HAP-1 (cell line): ENCODE data around the gene NBEA.

Experiments used
- DNase-seq, 2 experiments: peaks; one replicate each; pipeline ENCODE4 v3.0.0-alpha.2; 2016 to 2020; ENCODE audit warnings: low spot score in 2 of 2
- H3K27me3 ChIP-seq: fragments of 250-450 bp; sonication (Bioruptor Pico); 2 replicates; pipeline ENCODE4 v1.5.1; 2020; ENCODE audit warnings: low read depth, mild to moderate bottlenecking, moderate library complexity
- H3K36me3 ChIP-seq: fragments of 250-450 bp; sonication (Bioruptor Pico); replicated peaks from 2 replicates; pipeline ENCODE4 v1.5.1; 2020; ENCODE audit warnings: mild to moderate bottlenecking
- H3K4me1 ChIP-seq: fragments of 250-450 bp; sonication (Bioruptor Pico); 2 replicates; pipeline ENCODE4 v1.5.1; 2020; ENCODE audit warnings: mild to moderate bottlenecking
- H3K4me3 ChIP-seq: fragments of 250-450 bp; sonication (Bioruptor Pico); 2 replicates; pipeline ENCODE4 v1.5.1; 2020; ENCODE audit warnings: mild to moderate bottlenecking, moderate library complexity
- H3K9me3 ChIP-seq: fragments of 250-450 bp; sonication (Bioruptor Pico); 2 replicates; pipeline ENCODE4 v1.5.1; 2020; ENCODE audit warnings: mild to moderate bottlenecking, moderate library complexity
- in situ Hi-C: fragments of 300-500 bp; cut with MboI; formaldehyde crosslinking; loops from 3 replicates; pipeline ENCODE4 v1.14.3; 2020; ENCODE audit warnings: low sequenced_read_pairs, inconsistent platforms, mixed read lengths

Gene NBEA

DNA sequence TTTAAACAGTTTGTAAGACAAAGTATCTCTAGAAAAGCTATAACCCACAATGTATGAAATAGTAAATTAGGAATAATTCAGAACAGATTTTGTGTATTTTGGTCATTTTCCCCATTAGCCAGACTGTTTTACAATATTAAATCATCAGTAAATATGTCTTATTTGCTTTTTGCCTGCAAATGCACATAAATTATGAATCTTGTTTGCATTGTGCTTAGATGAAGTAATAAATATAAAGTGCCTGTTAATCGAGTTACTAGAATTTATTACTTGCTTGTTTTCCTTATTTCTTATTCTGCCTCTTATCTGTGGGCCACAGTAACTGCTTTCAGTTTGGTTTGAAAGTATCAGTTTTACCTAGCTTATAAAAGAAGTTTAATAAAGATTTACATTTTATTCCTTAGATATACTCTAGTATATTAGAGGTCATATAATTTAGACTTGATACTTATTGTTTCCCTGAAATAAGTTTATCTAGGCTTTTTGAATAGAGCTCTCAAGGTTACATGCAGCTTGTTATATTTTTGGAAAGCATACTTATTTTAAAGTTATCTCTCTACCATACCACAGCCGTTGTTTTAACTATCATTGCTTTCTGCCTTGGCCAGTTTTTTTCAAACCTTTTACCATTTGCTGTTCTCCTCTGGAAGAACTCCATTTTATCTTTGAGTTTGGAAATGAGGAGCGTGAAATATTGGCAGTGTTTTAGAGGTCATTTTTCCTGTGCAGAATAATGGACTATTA is 238.0 kb downstream of the NBEA start:
- no peaks in the 10 kb centered on the region for H3K27me3 ChIP-seq
- H3K9me3 ChIP-seq = no peaks in the 10 kb centered on the region
- H3K4me1 ChIP-seq = no peaks in the 10 kb centered on the region
- no peaks in the 10 kb centered on the region for H3K36me3 ChIP-seq
- H3K4me3 ChIP-seq = no peak overlapping the region
- DNase-seq = no peak
- in situ Hi-C loops = no loop called here

DNA sequence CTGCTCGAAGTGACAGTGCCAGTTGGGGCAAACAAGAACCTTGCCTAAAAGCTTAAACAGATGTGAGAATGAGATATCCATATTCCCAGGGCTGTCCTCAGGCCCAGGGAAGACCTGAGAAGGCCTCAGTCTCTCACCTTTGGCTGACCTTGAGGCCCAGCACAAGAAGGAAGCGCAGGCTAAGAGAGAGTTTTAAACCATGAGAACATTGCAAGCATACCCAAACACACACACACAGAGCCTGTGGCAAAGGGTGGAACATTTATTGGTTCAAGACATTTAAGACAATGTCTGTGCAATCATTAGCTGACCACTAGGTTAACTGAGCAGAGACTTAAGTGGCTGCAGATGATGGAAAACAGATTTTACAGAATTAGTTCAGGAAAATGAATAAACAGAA is 248.2 kb downstream of the NBEA start:
- H3K36me3 ChIP-seq = no peaks in the 10 kb centered on the region
- no peak for DNase-seq
- in situ Hi-C loops = no loop called here
- H3K27me3 ChIP-seq = no peaks in the 10 kb centered on the region
- no peaks in the 10 kb centered on the region for H3K4me1 ChIP-seq
- H3K4me3 ChIP-seq = no peak overlapping the region
- H3K9me3 ChIP-seq = no peaks in the 10 kb centered on the region

DNA sequence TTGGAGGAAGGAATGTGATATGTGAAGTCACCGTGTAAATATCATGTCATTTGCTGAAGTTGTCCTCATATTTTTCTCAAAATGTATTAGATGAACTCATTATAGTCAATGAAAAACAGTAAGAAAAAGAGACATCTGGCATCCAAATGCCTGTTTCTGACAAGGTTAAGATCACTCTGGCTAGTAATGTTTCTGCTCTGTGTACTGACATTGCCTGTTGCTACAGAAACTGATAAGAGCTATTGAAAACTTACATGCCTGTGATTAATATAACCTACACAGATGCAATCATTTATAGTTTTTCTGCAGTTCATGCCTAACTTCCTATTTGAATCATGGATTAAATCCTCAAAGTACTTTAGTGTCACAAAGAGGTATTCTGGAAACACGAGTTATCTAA is 249.8 kb downstream of the NBEA start:
- no peaks in the 10 kb centered on the region for H3K27me3 ChIP-seq
- DNase-seq = no peak
- in situ Hi-C loops = no loop called here

DNA sequence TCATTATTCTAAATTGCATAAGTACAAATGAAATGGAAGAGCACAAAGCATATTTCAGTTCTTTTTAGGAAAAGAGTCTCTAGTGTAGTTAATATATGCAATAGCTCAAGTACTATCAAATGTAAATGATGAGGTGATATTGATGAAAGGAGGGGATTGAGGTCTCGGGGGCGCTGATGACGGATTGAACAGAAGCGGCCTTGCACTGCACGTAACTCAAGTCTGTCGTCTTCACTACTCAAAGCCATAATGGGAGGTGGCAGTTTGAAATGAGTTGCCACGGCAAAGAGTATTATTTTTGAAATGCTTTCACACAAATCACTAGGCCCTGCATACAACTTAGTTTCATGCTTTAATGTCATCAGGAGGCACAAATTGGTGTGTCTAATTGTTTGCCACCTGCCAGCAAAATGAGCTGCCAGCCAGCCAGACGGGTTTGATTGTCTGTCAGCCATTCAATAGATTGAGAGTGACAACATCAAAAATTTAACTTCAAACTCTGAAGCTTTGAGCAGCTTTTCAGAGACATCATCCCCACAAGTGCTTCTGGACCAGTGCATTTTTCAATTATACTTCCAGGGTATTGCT is 256.6 kb downstream of the NBEA start:
- in situ Hi-C loops = no loop called here
- DNase-seq = no peak
- Histone ChIP-seq H3K4me3 (no peak overlapping the region), H3K27me3 (no peaks in the 10 kb centered on the region), H3K4me1 (no peaks in the 10 kb centered on the region), H3K36me3 (no peaks in the 10 kb centered on the region), H3K9me3 (no peaks in the 10 kb centered on the region)

More for the DNA sequence above, 249.8 kb downstream of the NBEA start:
- Histone ChIP-seq H3K4me1 (no peaks in the 10 kb centered on the region), H3K9me3 (no peaks in the 10 kb centered on the region), H3K4me3 (no peak overlapping the region), H3K36me3 (no peaks in the 10 kb centered on the region)

DNA sequence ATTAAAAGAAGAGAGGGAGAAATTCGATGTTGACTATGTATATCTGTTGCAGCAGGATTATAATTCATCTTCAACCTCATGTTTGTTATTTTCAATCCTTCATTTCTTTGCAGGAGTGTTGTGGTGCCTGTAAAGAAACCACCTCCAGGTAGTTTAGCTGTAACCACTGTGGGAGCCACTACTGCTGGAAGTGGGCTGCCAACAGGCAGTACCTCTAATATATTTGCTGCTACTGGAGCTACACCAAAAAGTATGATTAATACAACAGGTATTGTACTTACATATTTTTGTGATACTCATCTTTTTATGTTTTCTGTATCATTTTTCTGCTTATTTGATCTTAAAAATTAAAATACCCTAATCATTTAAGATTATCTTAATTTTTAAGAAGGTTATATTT is 266.5 kb downstream of the NBEA start:
- in situ Hi-C loops = no loop called here
- no peaks in the 10 kb centered on the region for H3K9me3 ChIP-seq
- no peak overlapping the region for H3K4me3 ChIP-seq
- no peaks in the 10 kb centered on the region for H3K27me3 ChIP-seq
- H3K36me3 ChIP-seq = no peaks in the 10 kb centered on the region
- no peak for DNase-seq
- no peaks in the 10 kb centered on the region for H3K4me1 ChIP-seq

DNA sequence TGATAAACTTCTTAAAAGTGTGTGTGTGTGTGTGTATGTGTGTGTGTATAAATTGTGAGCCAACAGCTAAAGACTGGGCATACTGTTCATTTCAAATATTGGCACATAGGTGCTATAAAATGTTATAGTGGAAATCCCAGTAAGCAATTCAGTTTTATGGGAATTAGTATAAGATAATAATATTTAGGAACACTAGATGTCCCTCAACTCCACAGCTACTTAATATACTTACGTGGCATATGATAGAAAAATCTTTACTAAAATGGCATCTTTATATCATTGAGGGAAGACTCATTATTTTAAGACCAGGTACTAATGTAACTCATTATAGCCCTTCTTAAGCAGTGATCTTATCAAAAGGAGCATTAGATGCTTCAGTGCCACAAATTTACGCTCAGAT is 268.2 kb downstream of the NBEA start:
- no peaks in the 10 kb centered on the region for H3K36me3 ChIP-seq
- no peak for DNase-seq
- no peak overlapping the region for H3K4me3 ChIP-seq
- H3K9me3 ChIP-seq = no peaks in the 10 kb centered on the region
- H3K4me1 ChIP-seq = no peaks in the 10 kb centered on the region
- in situ Hi-C loops = no loop called here
- H3K27me3 ChIP-seq = no peaks in the 10 kb centered on the region

DNA sequence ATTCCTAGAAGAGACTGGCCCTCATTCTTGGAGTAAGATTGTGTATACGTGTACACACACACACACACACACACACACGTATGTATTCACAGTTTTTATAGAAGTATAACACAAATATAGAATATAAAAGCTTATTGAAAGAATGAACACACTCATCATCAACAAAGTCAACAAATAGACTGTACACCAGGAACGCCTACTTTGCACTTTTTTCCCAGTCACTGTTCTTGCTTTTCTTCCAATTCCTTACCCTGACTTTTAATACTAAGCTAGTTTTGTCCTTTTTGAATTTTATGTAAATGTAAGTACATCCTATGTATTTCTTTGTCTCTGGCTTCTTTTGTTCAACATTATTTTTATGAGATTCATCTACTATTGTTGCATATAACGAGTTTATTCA is 269.9 kb downstream of the NBEA start:
- in situ Hi-C loops = no loop called here

DNA sequence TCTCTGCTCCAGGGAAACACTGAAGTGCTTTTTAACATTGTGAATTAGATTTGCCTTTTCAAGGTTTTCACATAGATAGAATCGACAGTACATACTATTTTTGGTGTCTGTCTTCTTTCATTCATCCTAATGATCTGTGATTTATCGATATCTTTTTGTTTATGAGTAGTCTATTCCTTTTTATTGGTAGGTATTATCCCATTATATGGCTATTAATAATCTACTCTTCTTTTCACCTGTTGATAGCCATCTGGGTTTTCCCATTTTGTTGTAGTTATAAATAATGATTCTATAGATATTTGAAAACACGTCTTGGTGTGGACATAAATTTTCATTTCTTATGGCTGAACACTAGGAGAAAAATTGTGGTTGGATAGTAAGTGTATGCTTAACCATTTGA is 271.8 kb downstream of the NBEA start:
- no peaks in the 10 kb centered on the region for H3K4me1 ChIP-seq
- no peaks in the 10 kb centered on the region for H3K27me3 ChIP-seq
- no peak for DNase-seq
- no peak overlapping the region for H3K4me3 ChIP-seq
- no peaks in the 10 kb centered on the region for H3K36me3 ChIP-seq
- no peaks in the 10 kb centered on the region for H3K9me3 ChIP-seq
- in situ Hi-C loops = no loop called here

More for the DNA sequence above, 269.9 kb downstream of the NBEA start:
- no peaks in the 10 kb centered on the region for H3K4me1 ChIP-seq
- H3K36me3 ChIP-seq = no peaks in the 10 kb centered on the region
- no peak overlapping the region for H3K4me3 ChIP-seq
- H3K27me3 ChIP-seq = no peaks in the 10 kb centered on the region
- no peak for DNase-seq
- no peaks in the 10 kb centered on the region for H3K9me3 ChIP-seq

DNA sequence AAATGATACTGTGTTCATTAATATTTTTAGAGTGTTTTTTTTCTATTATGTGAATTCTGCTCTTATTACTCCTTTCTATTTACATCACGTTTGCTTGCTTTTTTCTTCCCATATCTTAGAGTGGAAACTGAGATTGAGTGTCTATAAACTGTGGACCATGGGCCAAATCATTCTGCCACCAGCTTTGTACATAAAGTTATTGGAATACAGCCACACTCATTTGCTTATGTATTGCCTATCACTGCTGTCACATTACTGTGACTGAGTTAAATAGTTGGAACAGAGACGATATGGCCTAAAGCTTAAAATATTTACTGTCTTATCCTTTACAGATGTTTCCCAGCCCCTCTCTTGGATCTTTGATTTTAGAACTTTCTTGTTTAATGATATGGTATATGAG is 274.1 kb downstream of the NBEA start:
- in situ Hi-C loops = no loop called here
- no peak for DNase-seq
- Histone ChIP-seq H3K9me3 (no peaks in the 10 kb centered on the region), H3K4me3 (no peak overlapping the region), H3K36me3 (no peaks in the 10 kb centered on the region), H3K4me1 (no peaks in the 10 kb centered on the region), H3K27me3 (no peaks in the 10 kb centered on the region)

DNA sequence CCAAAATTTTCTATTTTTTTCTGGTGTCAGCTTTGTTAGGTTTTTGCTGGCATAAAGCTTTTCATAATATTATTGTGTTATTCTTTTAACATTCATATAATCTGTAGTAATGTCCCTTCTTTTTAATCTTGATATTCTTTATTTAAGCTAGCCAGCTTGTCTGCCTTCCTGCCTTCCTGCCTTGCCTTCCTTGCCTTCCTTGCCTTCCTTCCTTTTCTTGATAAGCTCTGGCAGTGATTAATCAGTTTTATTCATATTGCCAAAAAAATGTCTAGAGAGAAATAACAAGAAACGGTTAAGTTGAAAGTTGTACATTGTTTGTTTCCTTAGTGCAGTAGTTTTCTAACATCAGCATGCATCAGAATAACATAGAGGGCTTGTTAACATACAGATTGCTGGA is 277.0 kb downstream of the NBEA start:
- no peak overlapping the region for H3K4me3 ChIP-seq
- in situ Hi-C loops = no loop called here
- no peaks in the 10 kb centered on the region for H3K36me3 ChIP-seq
- no peaks in the 10 kb centered on the region for H3K9me3 ChIP-seq
- no peaks in the 10 kb centered on the region for H3K27me3 ChIP-seq
- no peak for DNase-seq
- no peaks in the 10 kb centered on the region for H3K4me1 ChIP-seq

DNA sequence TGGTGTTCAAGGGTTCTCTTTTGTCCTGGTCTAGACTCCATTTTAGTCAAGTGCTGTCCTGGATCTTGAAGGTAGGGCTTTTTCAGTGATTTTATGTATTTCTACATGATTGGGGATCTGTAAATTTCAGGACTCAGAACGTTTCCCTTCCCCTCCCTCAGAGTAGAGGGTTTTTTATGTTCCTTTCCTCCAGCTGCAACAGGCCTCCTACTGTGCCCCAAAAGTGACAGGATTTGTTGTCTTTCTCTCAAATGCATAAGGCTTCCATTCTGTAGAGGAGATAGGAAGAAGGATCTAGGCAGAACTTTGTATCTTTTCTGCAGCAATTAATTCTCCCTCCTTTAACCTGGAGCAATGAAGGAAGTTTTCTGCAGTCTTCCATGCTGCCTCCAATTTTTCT is 283.1 kb downstream of the NBEA start:
- in situ Hi-C loops = no loop called here

DNA sequence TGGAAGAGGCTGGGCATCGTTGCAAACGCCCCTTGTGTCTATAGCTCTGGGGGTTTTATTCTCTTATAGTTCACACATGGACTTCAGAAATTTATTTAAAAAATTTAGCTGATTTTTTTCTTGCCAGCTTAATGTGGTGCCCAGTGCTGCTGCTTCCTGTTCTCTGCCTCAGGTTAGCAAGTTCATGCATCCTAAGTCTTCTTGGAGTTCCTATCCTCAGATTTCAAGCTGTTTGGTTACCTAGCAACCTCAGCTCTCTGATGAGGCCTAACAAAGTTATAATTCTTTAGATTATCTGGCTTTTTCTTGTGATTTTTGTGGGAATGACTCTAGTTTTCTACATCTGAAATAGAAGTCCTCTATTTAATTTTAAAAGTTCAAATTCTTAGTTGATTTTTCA is 283.5 kb downstream of the NBEA start:
- in situ Hi-C loops = no loop called here
- Histone ChIP-seq H3K36me3 (no peaks in the 10 kb centered on the region), H3K4me1 (no peaks in the 10 kb centered on the region), H3K27me3 (no peaks in the 10 kb centered on the region), H3K4me3 (no peak overlapping the region), H3K9me3 (no peaks in the 10 kb centered on the region)
- DNase-seq = no peak

More for the DNA sequence above, 283.1 kb downstream of the NBEA start:
- H3K4me3 ChIP-seq = no peak overlapping the region
- no peaks in the 10 kb centered on the region for H3K9me3 ChIP-seq
- H3K4me1 ChIP-seq = no peaks in the 10 kb centered on the region
- no peaks in the 10 kb centered on the region for H3K27me3 ChIP-seq
- H3K36me3 ChIP-seq = no peaks in the 10 kb centered on the region
- no peak for DNase-seq

DNA sequence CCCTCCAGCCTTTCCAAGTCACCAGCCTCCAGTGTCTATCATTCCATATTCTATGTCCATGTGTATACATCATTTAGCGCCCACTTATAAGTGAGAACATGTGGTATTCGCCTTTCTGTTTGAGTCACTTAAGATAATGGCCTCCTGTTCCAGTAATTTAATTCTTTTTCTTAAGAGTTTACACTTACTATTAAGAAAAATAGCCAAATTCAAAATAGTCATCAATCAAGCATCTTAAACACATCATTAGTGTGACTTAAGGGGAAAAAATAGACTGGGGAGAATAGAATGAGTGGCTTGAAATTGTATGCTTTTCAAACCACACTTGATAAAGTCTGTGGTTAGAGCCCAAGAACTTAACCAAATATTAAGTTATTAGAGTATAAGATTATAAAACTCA is 286.5 kb downstream of the NBEA start:
- in situ Hi-C loops = no loop called here
- Histone ChIP-seq H3K36me3 (no peaks in the 10 kb centered on the region), H3K4me3 (no peak overlapping the region), H3K27me3 (no peaks in the 10 kb centered on the region), H3K9me3 (no peaks in the 10 kb centered on the region), H3K4me1 (no peaks in the 10 kb centered on the region)
- DNase-seq = no peak

DNA sequence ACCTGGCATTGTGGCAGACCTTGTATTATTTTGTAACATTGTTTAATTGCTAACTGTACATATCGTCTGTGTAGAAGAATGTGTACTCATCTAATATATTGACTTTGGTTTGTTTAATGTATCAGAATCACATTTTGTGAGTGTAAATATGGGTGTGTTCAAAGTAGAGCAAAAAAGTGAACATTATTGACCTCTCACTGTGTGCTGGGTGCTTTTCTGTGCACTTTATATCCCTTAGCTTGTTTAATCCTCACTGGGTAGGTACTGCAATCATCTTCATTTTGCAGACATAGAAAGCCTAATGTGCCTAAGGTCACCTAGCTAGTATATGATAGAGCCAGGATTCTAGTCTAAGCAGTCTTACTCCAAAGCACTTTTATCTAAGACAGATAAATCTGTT is 289.4 kb downstream of the NBEA start:
- no peaks in the 10 kb centered on the region for H3K27me3 ChIP-seq
- no peak for DNase-seq
- in situ Hi-C loops = no loop called here
- H3K36me3 ChIP-seq = no peaks in the 10 kb centered on the region
- H3K9me3 ChIP-seq = no peaks in the 10 kb centered on the region
- H3K4me1 ChIP-seq = no peaks in the 10 kb centered on the region
- no peak overlapping the region for H3K4me3 ChIP-seq

DNA sequence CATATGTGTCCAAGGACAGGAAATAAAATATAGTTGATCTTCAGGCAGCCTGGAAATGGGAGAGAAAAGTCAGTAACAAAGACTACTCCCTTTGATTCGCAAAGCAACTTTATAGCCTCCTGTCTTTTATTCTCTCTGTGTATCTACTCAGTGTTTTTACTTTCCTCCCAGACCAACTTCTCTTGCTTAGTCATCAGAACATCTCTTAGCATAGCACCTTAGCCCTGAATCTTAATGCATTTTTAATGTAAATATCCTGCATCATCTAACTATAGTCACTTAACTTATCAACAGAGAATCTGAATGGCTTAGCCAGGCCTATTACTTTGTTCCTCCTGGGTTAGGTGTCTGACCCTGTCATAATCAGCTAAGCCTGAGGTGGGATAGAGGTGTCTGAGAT is 296.2 kb downstream of the NBEA start:
- Histone ChIP-seq H3K4me1 (no peaks in the 10 kb centered on the region; the same call in 1 of the 2 replicates), H3K36me3 (no peaks in the 10 kb centered on the region), H3K4me3 (no peak overlapping the region), H3K9me3 (no peaks in the 10 kb centered on the region), H3K27me3 (no peaks in the 10 kb centered on the region)
- DNase-seq = no peak
- in situ Hi-C loops = no loop called here
